ENCODE data around the gene CTSZ.
"Not testable (repeated sequence)": the region's sequence is repeated elsewhere in the genome, so short reads cannot be mapped to it uniquely, and the experiment has no call there.

The CTSZ gene

DNA sequence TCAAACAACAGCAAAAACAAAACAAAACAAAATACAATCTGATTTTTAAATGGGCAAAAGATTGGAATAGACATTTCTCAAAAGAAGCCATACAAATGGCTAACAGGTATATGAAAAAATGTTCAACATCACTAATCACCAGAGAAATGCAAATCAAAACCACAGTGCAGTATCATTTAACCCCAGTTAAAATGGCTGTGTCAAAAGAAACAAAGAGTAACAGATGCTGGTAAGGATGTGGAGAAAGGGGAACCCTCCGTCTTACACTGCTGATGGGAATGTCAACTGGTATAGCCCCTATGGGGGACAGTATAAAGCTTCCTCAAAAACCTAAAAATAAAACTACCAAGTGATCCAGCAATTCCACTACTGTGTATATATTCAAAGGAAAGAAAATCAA lies 36.9 kb downstream of the CTSZ start:
- ChIA-PET POLR2A (ENCODE audit: low non-redundant PET) (interaction anchor here (0.7 kb wide), 1 partner anchor 9 kb away, joined by 4 read pairs; no protein-coding TSS in a partner anchor), CTCF (no interaction called here)
- TF ChIP-seq, protein P1, sequence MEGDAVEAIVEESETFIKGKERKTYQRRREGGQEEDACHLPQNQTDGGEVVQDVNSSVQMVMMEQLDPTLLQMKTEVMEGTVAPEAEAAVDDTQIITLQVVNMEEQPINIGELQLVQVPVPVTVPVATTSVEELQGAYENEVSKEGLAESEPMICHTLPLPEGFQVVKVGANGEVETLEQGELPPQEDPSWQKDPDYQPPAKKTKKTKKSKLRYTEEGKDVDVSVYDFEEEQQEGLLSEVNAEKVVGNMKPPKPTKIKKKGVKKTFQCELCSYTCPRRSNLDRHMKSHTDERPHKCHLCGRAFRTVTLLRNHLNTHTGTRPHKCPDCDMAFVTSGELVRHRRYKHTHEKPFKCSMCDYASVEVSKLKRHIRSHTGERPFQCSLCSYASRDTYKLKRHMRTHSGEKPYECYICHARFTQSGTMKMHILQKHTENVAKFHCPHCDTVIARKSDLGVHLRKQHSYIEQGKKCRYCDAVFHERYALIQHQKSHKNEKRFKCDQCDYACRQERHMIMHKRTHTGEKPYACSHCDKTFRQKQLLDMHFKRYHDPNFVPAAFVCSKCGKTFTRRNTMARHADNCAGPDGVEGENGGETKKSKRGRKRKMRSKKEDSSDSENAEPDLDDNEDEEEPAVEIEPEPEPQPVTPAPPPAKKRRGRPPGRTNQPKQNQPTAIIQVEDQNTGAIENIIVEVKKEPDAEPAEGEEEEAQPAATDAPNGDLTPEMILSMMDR (conservative IDR thresholded peaks at IDR 0.05; ENCODE audit: low read depth), result no peak
- no peak overlapping the region for H3K27ac ChIP-seq
- no peak for DNase-seq (ENCODE audit: low spot score)

DNA sequence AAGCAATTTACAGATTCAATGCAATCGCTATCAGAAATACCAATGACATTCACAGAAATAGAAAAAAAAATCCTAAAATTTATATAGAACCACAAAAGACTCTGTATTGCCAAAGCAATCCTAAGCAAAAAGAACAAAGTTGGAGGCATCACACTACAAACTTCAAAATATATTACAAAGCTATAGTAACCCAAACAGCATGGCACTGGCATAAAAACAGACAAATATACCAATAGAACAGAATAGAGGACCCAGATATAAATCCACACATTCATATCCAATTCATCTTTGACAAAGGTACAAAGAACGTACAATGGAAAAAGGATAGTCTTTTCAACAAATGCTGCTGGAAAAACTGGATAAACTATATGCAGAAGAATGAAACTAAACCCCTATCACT lies 37.6 kb downstream of the CTSZ start:
- no peak overlapping the region for H3K27ac ChIP-seq
- POLR2A ChIA-PET (ENCODE audit: low non-redundant PET), result no interaction called here
- CTCF ChIA-PET, result no interaction called here
- TF ChIP-seq, protein P1 (conservative IDR thresholded peaks at IDR 0.05; ENCODE audit: low read depth), result no peak
- no peak for DNase-seq (ENCODE audit: low spot score)

DNA sequence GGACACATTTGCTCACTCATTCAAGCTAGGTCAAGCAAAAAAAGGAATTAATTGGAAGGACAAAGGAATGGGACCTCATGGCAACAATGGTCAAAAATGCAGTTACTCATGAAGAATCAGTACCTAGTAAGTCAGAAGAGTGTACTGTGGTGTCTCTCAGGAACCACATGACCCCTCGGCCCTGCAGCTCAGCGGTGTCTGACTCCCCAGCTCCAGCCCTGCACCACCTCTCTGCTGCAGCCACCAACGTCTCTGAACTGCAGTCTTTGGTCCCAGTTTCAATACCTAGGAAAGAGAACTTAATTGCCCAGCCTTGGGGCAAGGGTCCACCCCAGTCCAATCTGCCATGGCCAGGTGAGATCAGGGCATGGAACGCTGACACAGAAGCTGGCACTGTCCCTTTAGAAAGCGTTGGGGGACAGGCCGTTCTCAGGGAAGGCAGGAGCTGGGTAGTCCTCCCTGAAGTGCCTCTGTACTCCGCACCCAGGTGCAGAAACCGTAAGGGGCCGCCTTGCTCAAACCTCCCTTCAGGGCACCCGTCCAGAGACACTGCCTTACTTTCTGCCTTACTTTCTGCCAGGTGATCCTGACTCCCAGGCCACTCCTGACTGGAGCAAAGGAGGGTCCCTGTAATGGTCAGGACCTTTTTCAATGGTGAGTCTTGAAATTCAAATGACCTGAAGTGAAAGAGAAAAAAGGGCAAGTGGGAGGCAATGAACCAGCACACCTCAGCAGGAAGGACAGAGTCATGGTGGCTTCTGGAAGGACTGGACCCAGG lies 39.2 kb downstream of the CTSZ start:
- TF ChIP-seq, protein P1 (conservative IDR thresholded peaks at IDR 0.05; ENCODE audit: low read depth), result no peak
- ChIA-PET POLR2A (ENCODE audit: low non-redundant PET) (no interaction called here), CTCF (interaction anchor here (0.7 kb wide), 1 partner anchor 86 kb away, joined by 6 read pairs; no protein-coding TSS in a partner anchor)
- H3K27ac ChIP-seq, result no peak overlapping the region
- no peak for DNase-seq (ENCODE audit: low spot score)

DNA sequence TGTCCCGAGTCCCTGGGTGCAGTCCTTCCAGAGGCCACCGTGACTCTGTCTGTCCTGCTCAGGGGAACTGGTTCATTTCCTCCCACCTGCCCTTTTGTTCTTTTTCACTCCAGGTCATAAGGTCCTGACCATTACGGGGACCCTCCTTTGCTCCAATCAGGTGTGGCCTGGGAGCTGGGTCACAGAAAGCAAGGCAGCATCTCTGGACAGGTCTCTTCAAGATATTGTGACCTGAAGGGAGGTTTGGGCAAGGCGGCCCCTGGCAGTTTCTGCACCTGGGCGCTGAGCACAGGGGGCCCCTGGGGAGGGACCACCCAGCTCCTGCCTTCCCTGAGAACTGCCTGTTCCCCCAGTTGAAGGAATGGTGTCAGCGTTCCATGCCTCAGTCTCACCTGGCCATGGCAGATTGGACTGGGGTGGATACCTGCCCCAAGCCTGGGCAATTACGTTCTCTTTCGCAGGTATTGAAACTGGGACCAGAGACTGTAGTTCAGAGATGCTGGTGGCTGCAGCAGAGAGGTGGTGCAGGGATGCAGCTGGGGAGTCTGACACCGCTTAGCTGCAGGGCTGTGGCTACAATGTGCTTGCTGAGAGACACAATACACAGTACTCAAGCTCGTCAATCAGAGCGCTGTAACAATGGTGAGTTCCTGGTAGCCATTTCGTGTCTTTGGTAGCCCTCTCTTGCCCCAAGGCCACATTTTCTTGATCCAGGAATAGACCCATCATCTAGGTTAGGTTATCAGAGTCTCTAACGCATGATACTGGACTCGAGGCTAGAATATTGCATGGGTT lies 41.6 kb downstream of the CTSZ start:
- TF ChIP-seq, protein P1 (conservative IDR thresholded peaks at IDR 0.05; ENCODE audit: low read depth), result no peak
- no peak overlapping the region for H3K27ac ChIP-seq
- ChIA-PET POLR2A (ENCODE audit: low non-redundant PET) (no interaction called here), CTCF (no interaction called here)
- no peak for DNase-seq (ENCODE audit: low spot score)

DNA sequence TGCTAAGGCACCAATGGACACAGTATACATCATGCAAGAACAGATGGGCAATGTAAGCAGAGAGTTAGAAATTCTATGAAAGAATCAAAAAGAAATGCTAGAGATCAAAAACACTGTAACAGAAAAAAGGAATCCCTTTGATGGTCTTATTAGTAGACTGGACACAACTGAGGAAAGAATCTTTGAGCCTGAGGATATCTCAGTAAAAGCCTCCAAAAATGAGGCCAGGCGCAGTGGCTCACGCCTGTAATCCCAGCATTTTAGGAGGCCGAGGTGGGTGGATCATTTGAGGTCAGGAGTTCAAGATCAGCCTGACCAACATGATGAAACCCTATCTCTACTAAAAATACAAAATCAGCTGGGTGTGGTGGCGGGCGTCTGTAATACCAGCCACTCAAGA lies 43.1 kb downstream of the CTSZ start:
- POLR2A ChIA-PET (ENCODE audit: low non-redundant PET); CTCF ChIA-PET; H3K27ac ChIP-seq; DNase-seq (ENCODE audit: low spot score): not testable (repeated sequence)

DNA sequence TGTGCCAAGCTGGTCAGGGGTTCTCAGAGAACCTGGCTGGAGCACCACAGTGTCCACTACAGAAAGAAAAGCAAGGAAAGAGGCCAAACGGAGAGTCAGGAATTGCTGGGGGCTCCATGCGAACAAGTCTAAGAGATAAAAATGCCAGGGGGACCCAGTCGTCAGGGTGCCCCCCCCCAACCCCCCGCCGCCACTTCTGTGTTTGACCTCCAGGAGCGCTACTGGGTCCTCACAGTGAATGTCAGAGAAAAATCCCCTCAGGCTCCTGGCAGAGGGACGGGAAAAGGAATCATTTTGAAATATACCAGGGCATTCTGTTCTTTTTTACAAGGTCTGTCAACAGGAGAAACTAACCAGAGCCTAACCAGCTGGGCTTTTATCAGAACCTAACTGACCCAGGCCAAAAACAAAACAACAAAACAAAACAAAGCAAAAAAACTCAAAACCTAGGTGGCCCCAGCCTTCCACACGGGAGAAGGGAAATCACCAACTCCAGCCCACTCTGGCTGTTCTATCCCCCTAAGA lies 43.9 kb downstream of the CTSZ start:
- TF ChIP-seq, protein P1 (conservative IDR thresholded peaks at IDR 0.05; ENCODE audit: low read depth), result no peak
- H3K27ac ChIP-seq, result no peak overlapping the region
- no peak for DNase-seq (ENCODE audit: low spot score)
- POLR2A ChIA-PET (ENCODE audit: low non-redundant PET), result no interaction called here
- CTCF ChIA-PET, result interaction anchor here (0.6 kb wide), 1 partner anchor 12 kb away, joined by 3 read pairs; no protein-coding TSS in a partner anchor
